PC-9 (cell line): ENCODE data around the gene TFIP11. TPM values are rescaled to one million over a fixed set of nuclear protein-coding genes. Genes with fewer than 3 reads are reported as not detected.

Experiments
- BruUV-seq: library from RNA; stranded (reverse); fragments of 400-500 nt; replicated peaks from 2 replicates; lab custom pipeline; 2021; lab: Mats Ljungman, UMichigan
- CTCF ChIA-PET: fragments of 300-600 bp; sonication (Branson Sonifier 250); formaldehyde crosslinking; loops from one replicate; lab custom pipeline; 2022; ENCODE audit warnings: antibody characterized with exemption; lab: Charles Lee
- POLR2A ChIA-PET: fragments of 300-600 bp; sonication (Branson Sonifier 250); formaldehyde crosslinking; loops from one replicate; lab custom pipeline; 2022; ENCODE audit warnings: antibody characterized with exemption; ENCODE audit not compliant: unreplicated experiment; lab: Charles Lee
- DNase-seq, 2 experiments: peaks; one replicate each; pipeline versions ENCODE4 v3.0.0 to v3.0.0-alpha.2; 2015 to 2022; ENCODE audit warnings: mixed read lengths in 1 of 2
- H2AFZ ChIP-seq: fragments of 200-600 bp; sonication (generic); 2 replicates; pipeline ENCODE4 v1.8.1; 2017; ENCODE audit warnings: antibody characterized with exemption
- H3F3A ChIP-seq: fragments of 200-600 bp; sonication (generic); 2 replicates; pipeline ENCODE4 v1.8.1; 2017; ENCODE audit warnings: antibody characterized with exemption, mild to moderate bottlenecking, low read depth; ENCODE audit not compliant: insufficient read depth
- H3K27ac ChIP-seq: fragments of 200-600 bp; sonication (generic); 2 replicates; pipeline ENCODE4 v1.6.1; 2016; ENCODE audit warnings: mixed run types
- H3K27me3 ChIP-seq: fragments of 200-600 bp; sonication (generic); 2 replicates; pipeline ENCODE4 v1.6.1; 2016; ENCODE audit warnings: low read depth, mixed run types; ENCODE audit not compliant: insufficient read depth
- H3K36me3 ChIP-seq: fragments of 200-600 bp; sonication (generic); 2 replicates; pipeline ENCODE4 v1.6.1; 2016; ENCODE audit warnings: low read depth, mixed run types
- H3K4me1 ChIP-seq: fragments of 200-600 bp; sonication (generic); replicated peaks from 2 replicates; pipeline ENCODE4 v1.6.1; 2016; ENCODE audit warnings: mixed run types; ENCODE audit not compliant: insufficient read depth
- H3K4me2 ChIP-seq: fragments of 200-600 bp; sonication (generic); 2 replicates; pipeline ENCODE4 v1.6.1; 2017; ENCODE audit warnings: mixed run types
- H3K4me3 ChIP-seq: fragments of 200-600 bp; sonication (generic); 2 replicates; pipeline ENCODE4 v1.6.1; 2016; ENCODE audit warnings: mixed run types
- H3K79me2 ChIP-seq: fragments of 200-600 bp; sonication (generic); 2 replicates; pipeline ENCODE4 v1.6.1; 2017; ENCODE audit warnings: low read depth, mixed run types
- H3K9me2 ChIP-seq: fragments of 200-600 bp; sonication (generic); 2 replicates; pipeline ENCODE4 v1.8.1; 2017; ENCODE audit warnings: mild to moderate bottlenecking; ENCODE audit not compliant: insufficient read depth
- H3K9me3 ChIP-seq: fragments of 200-600 bp; sonication (generic); 2 replicates; pipeline ENCODE4 v1.8.1; 2016; ENCODE audit warnings: low read depth; ENCODE audit not compliant: insufficient read depth
- H4K20me1 ChIP-seq: fragments of 200-600 bp; sonication (generic); 2 replicates; pipeline ENCODE4 v1.8.1; 2017; ENCODE audit not compliant: insufficient read depth
- CTCF ChIP-seq: fragments of 200-600 bp; sonication (generic); conservative IDR thresholded peaks from 2 replicates; pipeline ENCODE4 v1.6.1; 2017; ENCODE audit warnings: mixed run types, antibody characterized with exemption, mild to moderate bottlenecking, moderate library complexity
- EZH2 ChIP-seq: fragments of 200-600 bp; sonication (generic); IDR thresholded peaks from 2 replicates; pipeline ENCODE4 v1.8.0; 2017; ENCODE audit warnings: antibody characterized with exemption, low read depth
- intact Hi-C: fragments of 100-400 bp; cut with micrococcal nuclease; formaldehyde crosslinking; loops from one replicate; pipeline ENCODE4 v1.10.0; 2022; ENCODE audit not compliant: unreplicated experiment
- total RNA-seq: library from RNA; stranded (reverse); gene quantifications from 2 replicates; pipeline ENCODE4 v1.2.3, GENCODE V29; 2021

Gene TFIP11
- total RNA-seq, 1 experiment from 2014 or later: 17.3 TPM

GRCh38 chr22:26480611-26480932 is 31.7 kb downstream of the TFIP11 start:
- POLR2A ChIA-PET: no interaction called here
- no peak overlapping the region for H2AFZ ChIP-seq
- no peaks in the 10 kb centered on the region; the same call in 1 of the 2 replicates for H4K20me1 ChIP-seq
- H3K36me3 ChIP-seq: 0 out of 2 replicates have a peak, but pooled peaks cover 2% of the 10 kb centered on the region
- H3K79me2 ChIP-seq: peaks cover 34% of the 10 kb centered on the region
- H3K4me2 ChIP-seq: peak overlapping the region; percentile 30; the same call in 1 of the 2 replicates
- TF ChIP-seq CTCF (no peak), EZH2 (no peak)
- no TSS peak for BruUV-seq
- no peak overlapping the region for H3K4me3 ChIP-seq
- no peaks in the 10 kb centered on the region for H3K27me3 ChIP-seq
- no peak overlapping the region for H3K27ac ChIP-seq
- intact Hi-C loops: no loop called here
- no peak for DNase-seq
- CTCF ChIA-PET: no interaction called here
- H3F3A ChIP-seq: no peaks in the 10 kb centered on the region
- H3K9me3 ChIP-seq: no peaks in the 10 kb centered on the region
- H3K9me2 ChIP-seq: no peaks in the 10 kb centered on the region
- peaks cover 23% of the 10 kb centered on the region for H3K4me1 ChIP-seq

- H3K4me3 ChIP-seq: no peak overlapping the region
- H3F3A ChIP-seq: no peaks in the 10 kb centered on the region
- H3K27ac ChIP-seq: no peak overlapping the region
- H3K36me3 ChIP-seq: 0 out of 2 replicates have a peak, but pooled peaks cover 2% of the 10 kb centered on the region
- peak overlapping the region; percentile 30; the same call in 1 of the 2 replicates for H3K4me2 ChIP-seq
- intact Hi-C loops: no loop called here
- no peak overlapping the region for H2AFZ ChIP-seq
- H3K27me3 ChIP-seq: no peaks in the 10 kb centered on the region
- POLR2A ChIA-PET: no interaction called here
- no peak for DNase-seq
- H3K9me2 ChIP-seq: no peaks in the 10 kb centered on the region
- no peak for TF ChIP-seq CTCF
- TF ChIP-seq EZH2: no peak
- CTCF ChIA-PET: no interaction called here
- no peaks in the 10 kb centered on the region; the same call in 1 of the 2 replicates for H4K20me1 ChIP-seq
- H3K4me1 ChIP-seq: peaks cover 22% of the 10 kb centered on the region
- BruUV-seq: no TSS peak
- peaks cover 28% of the 10 kb centered on the region for H3K79me2 ChIP-seq
- no peaks in the 10 kb centered on the region for H3K9me3 ChIP-seq
These were observed 32.3 kb downstream of the TFIP11 start for GRCh38 chr22:26479792-26480610.

- CTCF ChIA-PET: no interaction called here
- Histone ChIP-seq H3K36me3 (0 out of 2 replicates have a peak, but pooled peaks cover 2% of the 10 kb centered on the region), H3K9me2 (no peaks in the 10 kb centered on the region), H4K20me1 (no peaks in the 10 kb centered on the region; the same call in 1 of the 2 replicates), H3K79me2 (peaks cover 20% of the 10 kb centered on the region), H3K4me3 (no peak overlapping the region), H3K4me1 (peaks cover 14% of the 10 kb centered on the region), H3K9me3 (no peaks in the 10 kb centered on the region), H3K27ac (no peak overlapping the region), H3K4me2 (no peak overlapping the region), H2AFZ (no peak overlapping the region), H3F3A (no peaks in the 10 kb centered on the region), H3K27me3 (no peaks in the 10 kb centered on the region)
- POLR2A ChIA-PET: no interaction called here
- intact Hi-C loops: no loop called here
- no peak for TF ChIP-seq CTCF
- TF ChIP-seq EZH2: no peak
- DNase-seq: no peak
- BruUV-seq: no TSS peak
These were observed 33.1 kb downstream of the TFIP11 start for GRCh38 chr22:26479043-26479791.
